SU-DHL-6 (cell line): ENCODE measurements around the gene LDLRAD2.
"Not testable (repeated sequence)": the region's sequence is repeated elsewhere in the genome, so short reads cannot be mapped to it uniquely, and the experiment has no call there.

Experiments
- H2AFZ ChIP-seq: fragments of 200-600 bp; sonication (generic); 2 replicates; pipeline ENCODE4 v1.6.1; 2014; ENCODE audit warnings: low read depth, mild to moderate bottlenecking, moderate library complexity, mixed read lengths, antibody characterized with exemption, low read length; ENCODE audit not compliant: severe bottlenecking
- H3F3A ChIP-seq: fragments of 200-600 bp; shearing (Covaris generic); 2 replicates; pipeline ENCODE4 v1.6.0; 2016; ENCODE audit warnings: antibody characterized with exemption, mild to moderate bottlenecking; ENCODE audit not compliant: insufficient read depth
- H3K27ac ChIP-seq: fragments of 200-600 bp; sonication (generic); 2 replicates; pipeline ENCODE4 v1.5.1; 2016; ENCODE audit warnings: low read depth, mild to moderate bottlenecking, low read length, moderate library complexity, mixed read lengths
- H3K27me3 ChIP-seq: fragments of 200-600 bp; sonication (generic), shearing (Covaris generic); 2 replicates; pipeline ENCODE4 v1.6.0; 2014; ENCODE audit warnings: mild to moderate bottlenecking, low read length
- H3K36me3 ChIP-seq: fragments of 200-600 bp; sonication (generic); 2 replicates; pipeline ENCODE4 v1.6.1; 2014; ENCODE audit warnings: mild to moderate bottlenecking, low read length, mixed read lengths
- H3K4me2 ChIP-seq: fragments of 300-600, 200-600 bp; shearing (Covaris generic), sonication (generic); 2 replicates; pipeline ENCODE4 v1.6.0; 2014; ENCODE audit warnings: low read length, low read depth, mild to moderate bottlenecking; ENCODE audit not compliant: poor library complexity, severe bottlenecking
- H3K4me3 ChIP-seq: fragments of 200-600 bp; sonication (generic); 2 replicates; pipeline ENCODE4 v1.5.1; 2014; ENCODE audit warnings: antibody characterized with exemption, low read length, mild to moderate bottlenecking, mixed read lengths; ENCODE audit not compliant: insufficient read depth, poor library complexity, severe bottlenecking
- H3K79me2 ChIP-seq: fragments of 200-600 bp; sonication (generic); 2 replicates; pipeline ENCODE4 v1.6.1; 2014; ENCODE audit warnings: mild to moderate bottlenecking, low read length, moderate library complexity; ENCODE audit not compliant: insufficient read depth
- H3K9ac ChIP-seq: fragments of 200-600 bp; sonication (generic); 2 replicates; pipeline ENCODE4 v1.7.0; 2014; ENCODE audit warnings: mild to moderate bottlenecking, low read length
- H3K9me2 ChIP-seq: fragments of 200-600 bp; sonication (generic); replicated peaks from 2 replicates; pipeline ENCODE4 v1.6.1; 2014; ENCODE audit warnings: low read length; ENCODE audit not compliant: insufficient read depth
- H3K9me3 ChIP-seq: fragments of 200-600 bp; sonication (generic); 2 replicates; pipeline ENCODE4 v1.6.1; 2014; ENCODE audit warnings: low read length, mixed read lengths; ENCODE audit not compliant: insufficient read depth
- H4K20me1 ChIP-seq: fragments of 200-600 bp; sonication (generic); 2 replicates; pipeline ENCODE4 v1.6.1; 2014; ENCODE audit warnings: low read depth, mild to moderate bottlenecking, antibody characterized with exemption, low read length, moderate library complexity, mixed read lengths
- CTCF ChIP-seq: fragments of 200-600 bp; sonication (generic); IDR thresholded peaks from one replicate; pipeline ENCODE4 v1.5.1; 2017; ENCODE audit warnings: antibody characterized with exemption, mild to moderate bottlenecking, low read length, moderate library complexity; ENCODE audit not compliant: insufficient read depth, poor library complexity, severe bottlenecking
- EZH2phosphoT487 ChIP-seq: fragments of 200-600 bp; sonication (generic), shearing (Covaris generic); conservative IDR thresholded peaks from 2 replicates; pipeline ENCODE4 v1.6.1; 2018; ENCODE audit warnings: mild to moderate bottlenecking, antibody characterized with exemption, low read length, moderate library complexity, mixed read lengths

LDLRAD2 gene

GRCh38 chr1:21764615-21765423 lies 47.2 kb upstream of the LDLRAD2 start:
- Histone ChIP-seq H3K36me3 (no peaks in the 10 kb centered on the region), H3K79me2 (peaks cover 97% of the 10 kb centered on the region), H3K4me3 (no peak overlapping the region), H3K4me2 (no peak overlapping the region), H4K20me1 (no peaks in the 10 kb centered on the region; the same call in 1 of the 2 replicates), H3K27me3 (no peaks in the 10 kb centered on the region), H2AFZ (no peak overlapping the region), H3F3A (peaks cover 8% of the 10 kb centered on the region; the same call in 1 of the 2 replicates), H3K9me3 (no peaks in the 10 kb centered on the region), H3K9me2 (no peaks in the 10 kb centered on the region), H3K9ac (no peak overlapping the region), H3K27ac (no peak overlapping the region)
- TF ChIP-seq CTCF (no peak), EZH2phosphoT487 (no peak)

- Histone ChIP-seq H3K27me3 (no peaks in the 10 kb centered on the region), H3K9me3 (no peaks in the 10 kb centered on the region), H3K9me2 (no peaks in the 10 kb centered on the region), H4K20me1 (no peaks in the 10 kb centered on the region; the same call in 1 of the 2 replicates), H3K9ac (no peak overlapping the region), H3K4me3 (no peak overlapping the region), H3F3A (peaks cover 8% of the 10 kb centered on the region; the same call in 1 of the 2 replicates), H3K27ac (no peak overlapping the region), H3K36me3 (no peaks in the 10 kb centered on the region), H3K79me2 (peaks cover 97% of the 10 kb centered on the region), H3K4me2 (no peak overlapping the region), H2AFZ (no peak overlapping the region)
- no peak for TF ChIP-seq EZH2phosphoT487
- no peak for TF ChIP-seq CTCF
Measured at GRCh38 chr1:21766210-21766609, 45.9 kb upstream of the LDLRAD2 start.

- not testable (repeated sequence) for H3K9me2 ChIP-seq, H3K4me2 ChIP-seq, H4K20me1 ChIP-seq, H3K4me3 ChIP-seq, H3K36me3 ChIP-seq, H3K27me3 ChIP-seq, H2AFZ ChIP-seq, H3K27ac ChIP-seq, H3K9ac ChIP-seq, H3F3A ChIP-seq, H3K9me3 ChIP-seq
- H3K79me2 ChIP-seq, result peaks cover 97% of the 10 kb centered on the region
Measured at GRCh38 chr1:21767106-21767505, 45.0 kb upstream of the LDLRAD2 start.

GRCh38 chr1:21770201-21770600 lies 41.9 kb upstream of the LDLRAD2 start:
- Histone ChIP-seq H3K27me3 (no peaks in the 10 kb centered on the region), H2AFZ (no peak overlapping the region), H3K9me3 (no peaks in the 10 kb centered on the region), H3K4me3 (no peak overlapping the region), H3K36me3 (no peaks in the 10 kb centered on the region), H3K4me2 (no peak overlapping the region), H3K27ac (no peak overlapping the region), H4K20me1 (peaks cover 10% of the 10 kb centered on the region; the same call in 1 of the 2 replicates), H3F3A (no peaks in the 10 kb centered on the region; the same call in 1 of the 2 replicates), H3K9ac (no peak overlapping the region), H3K9me2 (no peaks in the 10 kb centered on the region), H3K79me2 (peaks cover 98% of the 10 kb centered on the region)
- TF ChIP-seq EZH2phosphoT487 (no peak), CTCF (no peak)

- not testable (repeated sequence) for H3K27me3 ChIP-seq, H3K4me2 ChIP-seq, H2AFZ ChIP-seq, H3K27ac ChIP-seq, H3K36me3 ChIP-seq, H4K20me1 ChIP-seq, H3K9me3 ChIP-seq, H3K9me2 ChIP-seq, H3K9ac ChIP-seq, H3K4me3 ChIP-seq, H3F3A ChIP-seq
- peaks cover 98% of the 10 kb centered on the region for H3K79me2 ChIP-seq
Measured at GRCh38 chr1:21770602-21771001, 41.5 kb upstream of the LDLRAD2 start.
